HepG2 (cell line): ENCODE data around the gene TPPP2. TPM values are rescaled to one million over a fixed set of nuclear protein-coding genes. Genes with fewer than 3 reads are reported as not detected.
A peak's percentile ranks its signal among the peaks of the same experiment; 100 is the strongest.

Experiments
- ATAC-seq: fragments of 200-7000 bp; cut with Tn5 transposase; 3 replicates; pipeline ENCODE4 v1.9.1; 2020; ENCODE audit warnings: mild to moderate bottlenecking, moderate library complexity
- Bru-seq: library from RNA; stranded (reverse); fragments of 400-500 nt; gene quantifications from one replicate; lab custom pipeline; 2021; lab: Mats Ljungman, UMichigan
- BruChase-seq, 2 experiments: library from RNA; stranded (reverse); fragments of 400-500 nt; gene quantifications; one replicate each; lab custom pipeline; 2021; lab: Mats Ljungman, UMichigan
- BruUV-seq: library from RNA; stranded (reverse); fragments of 400-500 nt; replicated peaks from 2 replicates; lab custom pipeline; 2021; lab: Mats Ljungman, UMichigan
- CTCF ChIA-PET: fragments of 300-600 bp; formaldehyde crosslinking; extraction: SDS; loops from one replicate; lab custom pipeline; 2021; ENCODE audit warnings: low total read pairs, inconsistent platforms, low intra/inter-chr PET ratio; lab: Yijun Ruan, JAX
- POLR2A ChIA-PET: fragments of 350-600 bp; sonication (Branson Sonifier 250); formaldehyde crosslinking; loops from one replicate; lab custom pipeline; 2020; ENCODE audit warnings: antibody characterized with exemption, inconsistent platforms; lab: Yijun Ruan, JAX
- DNase-seq: peaks from one replicate; pipeline ENCODE4 v3.0.0-alpha.2; 2015; ENCODE audit warnings: low spot score
- FAIRE-seq: peaks from 3 replicates; lab custom pipeline; 2011; peaks lifted over from hg19 to GRCh38; lab: Jason Lieb, UNC
- H2AFZ ChIP-seq: one replicate; pipeline ENCODE4 v1.6.1; 2011; ENCODE audit warnings: low read length, inconsistent platforms
- H3K27ac ChIP-seq: fragments of 300-600 bp; 3 replicates; pipeline ENCODE4 v1.8.0; 2011; ENCODE audit warnings: mixed run types, mild to moderate bottlenecking, mixed read lengths, low read length, inconsistent platforms; ENCODE audit not compliant: insufficient read depth; ENCODE audit errors: extremely low read length
- H3K27me3 ChIP-seq, 2 experiments: fragments of 200-600 bp in 1 of 2; 2 replicates in 1 of 2; 3 replicates in 1 of 2; pipeline versions ENCODE4 v1.6.0 to v1.8.0; 2011; ENCODE audit warnings: low read length in 2 of 2, mild to moderate bottlenecking in 2 of 2, moderate library complexity in 2 of 2, inconsistent platforms in 1 of 2; ENCODE audit not compliant: insufficient read depth in 2 of 2, control insufficient read depth in 1 of 2
- H3K36me3 ChIP-seq, 2 experiments: fragments of 200-600 bp in 1 of 2; replicated peaks in 1 of 2; 2 replicates in 1 of 2; 3 replicates in 1 of 2; pipeline versions ENCODE4 v1.5.1 to v1.8.0; 2011; ENCODE audit warnings: low read length in 2 of 2, inconsistent platforms in 1 of 2; ENCODE audit not compliant: insufficient read depth in 2 of 2, control insufficient read depth in 1 of 2
- H3K4me1 ChIP-seq: 2 replicates; pipeline ENCODE4 v1.5.1; 2012; ENCODE audit warnings: low read length, inconsistent platforms; ENCODE audit not compliant: insufficient read depth
- H3K4me2 ChIP-seq: 2 replicates; pipeline ENCODE4 v1.6.0; 2011; ENCODE audit warnings: low read depth, low read length, inconsistent platforms
- H3K4me3 ChIP-seq, 3 experiments: fragments of 200-600 bp in 1 of 3; sonication (generic), shearing (Covaris generic) in 1 of 3; replicated peaks in 1 of 3; 2 replicates each; pipeline ENCODE4 v1.5.1; 2011 to 2016; ENCODE audit warnings: low read length in 3 of 3, inconsistent platforms in 2 of 3, low read depth in 2 of 3, mild to moderate bottlenecking in 2 of 3, control low read depth in 1 of 3, mixed read lengths in 1 of 3; ENCODE audit not compliant: insufficient read depth in 1 of 3
- H3K79me2 ChIP-seq: one replicate; pipeline ENCODE4 v1.6.1; 2011; ENCODE audit warnings: low read length, inconsistent platforms; ENCODE audit not compliant: insufficient read depth
- H3K9ac ChIP-seq: 2 replicates; pipeline ENCODE4 v1.6.0; 2011; ENCODE audit warnings: mild to moderate bottlenecking, low read depth, low read length, inconsistent platforms; ENCODE audit not compliant: insufficient read depth
- H3K9me3 ChIP-seq: 2 replicates; pipeline ENCODE4 v1.5.1; 2012; ENCODE audit warnings: mild to moderate bottlenecking, low read length
- H4K20me1 ChIP-seq: 2 replicates; pipeline ENCODE4 v1.6.0; 2011; ENCODE audit warnings: inconsistent platforms, mild to moderate bottlenecking, low read length, moderate library complexity; ENCODE audit not compliant: insufficient read depth
- CREB1 ChIP-seq, 2 experiments: fragments of 450-650 bp in 1 of 2; IDR thresholded peaks; 2 replicates each; pipeline ENCODE4 v1.6.1; 2016 to 2017; ENCODE audit warnings: control low read depth in 1 of 2, mild to moderate bottlenecking in 1 of 2, missing compliant biosample characterization in 1 of 2, missing genetic modification characterization in 1 of 2
- ZNF350 ChIP-seq: sonication (generic); formaldehyde crosslinking; IDR thresholded peaks from 2 replicates; pipeline ENCODE4 v1.4.0; 2020; ENCODE audit warnings: mild to moderate bottlenecking, low read depth, missing genetic modification reagents, borderline replicate concordance
- WGBS: methylation state at CpG from one replicate; pipeline ENCODE4 v1.1.6; 2017; ENCODE audit warnings: low lambda C conversion rate; 5-methylcytosine and 5-hydroxymethylcytosine counted together
- in situ Hi-C: cut with HindIII; loops from 2 replicates; pipeline ENCODE4 v1.10.0; 2017; ENCODE audit warnings: low pct_unique_long_range_greater_than_20kb; ENCODE audit not compliant: extremely low pct_ligation_motif_present
- intact Hi-C: fragments of 100-400 bp; cut with micrococcal nuclease; formaldehyde crosslinking; loops from one replicate; pipeline ENCODE4 v1.10.0; 2022; ENCODE audit not compliant: unreplicated experiment
- long read RNA-seq, 2 experiments: library from RNA in 1 of 2; library from polyadenylated mRNA in 1 of 2; stranded (forward) in 1 of 2; unstranded in 1 of 2; transcript quantifications; one replicate each; pipeline ENCODE4 v2.0.0, GENCODE V29; 2019 to 2022
- polyA minus RNA-seq, 3 experiments: library from RNA; depleted of rRNA, polyadenylated mRNA; stranded (reverse); fragments of >200 nt; gene quantifications; 2 replicates each; pipeline ENCODE4 v1.2.3, GENCODE V29; 2011; ENCODE audit warnings: low replicate concordance in 1 of 3
- polyA plus RNA-seq, 8 experiments: library from polyadenylated mRNA; depleted of rRNA in 3 of 8; stranded (reverse) in 7 of 8; unstranded in 1 of 8; fragments of >200 nt; fragmentation: Illumina TruSeq in 4 of 8; extraction: Trizol in 4 of 8; gene quantifications; 2 replicates each; pipeline versions ENCODE4 v1.2.1 to v1.2.3, GENCODE V29; 2011 to 2016; ENCODE audit warnings: low read depth in 4 of 8, missing spikeins in 1 of 8, mixed read lengths in 1 of 8; ENCODE audit not compliant: insufficient read depth in 1 of 8
- total RNA-seq, 5 experiments: library from RNA; depleted of rRNA; stranded (reverse); fragments of >200 nt; fragmentation: Illumina TruSeq; extraction: Trizol; gene quantifications; 2 replicates each; pipeline ENCODE4 v1.2.3, GENCODE V29; 2016; ENCODE audit warnings: low read depth in 1 of 5

TPPP2 gene
- total RNA-seq (2016; rRNA removed; fragmentation: Illumina TruSeq; extraction: Trizol): 0.58 and 0.63 TPM in 2 replicates
- total RNA-seq (2016; cell fraction: cytosol; rRNA removed; fragmentation: Illumina TruSeq; extraction: Trizol; ENCODE audit: low read depth): not detected in 2 replicates
- total RNA-seq (2016; cell fraction: insoluble cytoplasmic fraction; rRNA removed; fragmentation: Illumina TruSeq; extraction: Trizol): 0.89 and 1.0 TPM in 2 replicates
- 0.72 and 1.5 TPM in 2 replicates for total RNA-seq (2016; cell fraction: membrane; rRNA removed; fragmentation: Illumina TruSeq; extraction: Trizol)
- 1.1 and 1.4 TPM in 2 replicates for total RNA-seq (2016; cell fraction: nucleus; rRNA removed; fragmentation: Illumina TruSeq; extraction: Trizol)
- 1.7 and 4.2 TPM in 2 replicates for polyA plus RNA-seq (2011; rRNA removed)
- polyA plus RNA-seq (2011; cell fraction: cytosol; rRNA removed): 1.2 and 2.2 TPM in 2 replicates
- 4.3 and 5.0 TPM in 2 replicates for polyA plus RNA-seq (2011; cell fraction: nucleus; rRNA removed)
- polyA plus RNA-seq (2012): 1.6 and 3.7 TPM in 2 replicates
- 0.58 and 0.72 TPM in 2 replicates for polyA plus RNA-seq (2016; cell fraction: cytosol; fragmentation: Illumina TruSeq; extraction: Trizol; ENCODE audit: low read depth)
- 0.66 and 1.7 TPM in 2 replicates for polyA plus RNA-seq (2016; cell fraction: insoluble cytoplasmic fraction; fragmentation: Illumina TruSeq; extraction: Trizol; ENCODE audit: low read depth)
- polyA plus RNA-seq (2016; cell fraction: membrane; fragmentation: Illumina TruSeq; extraction: Trizol; ENCODE audit: low read depth): 0.56 and 0.69 TPM in 2 replicates
- 0.44 and 2.4 TPM in 2 replicates for polyA plus RNA-seq (2016; cell fraction: nucleus; fragmentation: Illumina TruSeq; extraction: Trizol; ENCODE audit: insufficient read depth, low read depth)
- polyA minus RNA-seq (2011; rRNA and poly(A)+ RNA removed; ENCODE audit: low replicate concordance): 2.2 TPM in 1 of 2 replicates, not detected in the other
- polyA minus RNA-seq (2011; cell fraction: cytosol; rRNA and poly(A)+ RNA removed): 1.1 and 1.9 TPM in 2 replicates
- polyA minus RNA-seq (2011; cell fraction: nucleus; rRNA and poly(A)+ RNA removed): 4.1 and 4.7 TPM in 2 replicates
- Bru-seq, nascent RNA: percentile 34 among the genes with signal in this experiment
- percentile 32 among the genes with signal in this experiment for BruChase-seq, experiment 1, labeled RNA remaining after a 6-hour chase
- percentile 33 among the genes with signal in this experiment for BruChase-seq, experiment 2, labeled RNA remaining after a 2-hour chase
- long read RNA-seq, experiment 1, partial matches to known transcripts: 0 of 4 reads
- long read RNA-seq, experiment 1, other reads (novel, unspliced or antisense): 2 of 4 reads
- long read RNA-seq, experiment 2, partial matches to known transcripts: 0 of 1 reads
- long read RNA-seq, experiment 2, other reads (novel, unspliced or antisense): 1 of 1 reads

GRCh38 chr14:21029917-21030316 is at the start of gene TPPP2:
TPPP2 (plus strand) TSS chr14:21030217; CDS start chr14:21030582, 365 bp downstream.
- CTCF ChIA-PET: no interaction called here
- Histone ChIP-seq H3K36me3 (no peaks in the 10 kb centered on the region), H3K9ac (no peak within 1 kb of the TSS), H2AFZ (no peak within 1 kb of the TSS), H3K79me2 (no peaks in the 10 kb centered on the region), H3K4me3 (no peak within 1 kb of the TSS), H4K20me1 (no peaks in the 10 kb centered on the region), H3K27ac (no peak within 1 kb of the TSS), H3K4me2 (no peak within 1 kb of the TSS), H3K4me1 (peaks cover 28% of the 10 kb centered on the region), H3K27me3 (no peaks in the 10 kb centered on the region; a peak in 1 of 5 replicates), H3K9me3 (no peaks in the 10 kb centered on the region)
- TF ChIP-seq CREB1 (IDR thresholded peaks at IDR 0.05) (peak; percentile 13; the same call in 1 of the 2 replicates), CREB1 (CRISPR knock-in tag; IDR thresholded peaks at IDR 0.05) (no peak), ZNF350 (no peak)
- in situ Hi-C loops (no loop called here), intact Hi-C loops (no loop called here)
- no peak for DNase-seq
- no peak for FAIRE-seq
- ATAC-seq: no peak
- WGBS: 89% methylated on average over 5 of the region's 5 CpGs
- no TSS peak for BruUV-seq
- POLR2A ChIA-PET: interaction anchor here (0.9 kb wide), 1 partner anchor 9 kb away, joined by 3 read pairs; no protein-coding TSS in a partner anchor
